OCI-LY3 (cell line): ENCODE data around the gene EPHA10.

Source experiments
- H2AFZ ChIP-seq: fragments of 200-600, 300-600 bp; shearing (Covaris generic); 2 replicates; pipeline ENCODE4 v1.6.0; 2014; ENCODE audit warnings: antibody characterized with exemption, low read depth, low read length
- H3K27ac ChIP-seq: fragments of 200-600, 300-600 bp; sonication (generic); 2 replicates; pipeline ENCODE4 v1.5.1; 2014; ENCODE audit warnings: mild to moderate bottlenecking, low read length, moderate library complexity, mixed read lengths
- H3K27me3 ChIP-seq: fragments of 200-600, 300-600 bp; sonication (generic); 2 replicates; pipeline ENCODE4 v1.6.1; 2014; ENCODE audit warnings: low read depth, low read length, mixed read lengths
- H3K36me3 ChIP-seq: fragments of 200-600, 300-600 bp; sonication (generic); replicated peaks from 2 replicates; pipeline ENCODE3; 2014; ENCODE audit warnings: low read depth, low read length, mixed read lengths
- H3K4me1 ChIP-seq: fragments of 300-600, 200-600 bp; sonication (generic); 2 replicates; pipeline ENCODE4 v1.6.1; 2014; ENCODE audit warnings: low read length, mixed read lengths
- H3K4me2 ChIP-seq: fragments of 200-600, 300-600 bp; sonication (generic); 2 replicates; pipeline ENCODE4 v1.6.1; 2014; ENCODE audit warnings: low read length, mixed read lengths
- H3K4me3 ChIP-seq: fragments of 300-600, 200-600 bp; sonication (generic); 2 replicates; pipeline ENCODE4 v1.5.1; 2014; ENCODE audit warnings: antibody characterized with exemption, mild to moderate bottlenecking, low read length, moderate library complexity
- H3K79me2 ChIP-seq: fragments of 300-600, 200-600 bp; shearing (Covaris generic); 2 replicates; pipeline ENCODE4 v1.6.1; 2014; ENCODE audit warnings: mild to moderate bottlenecking, low read length, mixed read lengths
- H3K9ac ChIP-seq: fragments of 300-600, 200-600 bp; shearing (Covaris generic); 2 replicates; pipeline ENCODE4 v1.6.0; 2014; ENCODE audit warnings: mild to moderate bottlenecking, low read length, moderate library complexity
- H3K9me3 ChIP-seq: fragments of 200-600, 300-600 bp; shearing (Covaris generic); 2 replicates; pipeline ENCODE4 v1.6.1; 2014; ENCODE audit warnings: low read length, mixed read lengths; ENCODE audit not compliant: insufficient read depth
- H4K20me1 ChIP-seq: fragments of 200-600, 300-600 bp; sonication (generic); 2 replicates; pipeline ENCODE4 v1.6.1; 2016; ENCODE audit warnings: low read length, mixed read lengths; ENCODE audit not compliant: insufficient read depth
- EZH2phosphoT487 ChIP-seq: fragments of 200-600 bp; shearing (Covaris generic); IDR thresholded peaks from 2 replicates; pipeline ENCODE4 v1.6.1; 2018; ENCODE audit warnings: antibody characterized with exemption, mixed run types, low read depth
- TF ChIP-seq, protein P1 (sequence below): fragments of 200-600, 300-600 bp; sonication (generic); IDR thresholded peaks from 2 replicates; pipeline ENCODE4 v1.5.1; 2014; ENCODE audit warnings: antibody characterized with exemption, low read length, low read depth

The EPHA10 gene

DNA sequence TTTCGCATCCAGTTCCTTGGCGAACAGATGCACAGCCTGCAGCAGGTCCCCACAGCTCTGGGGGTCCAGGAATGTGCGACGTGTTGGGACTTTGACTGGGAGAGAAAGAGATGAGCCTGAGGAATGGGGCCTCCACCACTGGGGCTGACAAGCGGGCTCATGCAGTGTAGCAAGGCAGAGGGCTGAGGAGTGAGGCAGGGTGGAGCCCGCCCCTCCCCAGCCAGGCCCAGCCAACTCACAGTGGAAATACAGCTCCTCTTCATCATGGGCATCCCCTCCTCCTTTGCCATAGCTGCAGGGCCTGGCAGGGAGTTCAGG, 41.9 kb downstream of the EPHA10 start:
- TF ChIP-seq, protein P1, sequence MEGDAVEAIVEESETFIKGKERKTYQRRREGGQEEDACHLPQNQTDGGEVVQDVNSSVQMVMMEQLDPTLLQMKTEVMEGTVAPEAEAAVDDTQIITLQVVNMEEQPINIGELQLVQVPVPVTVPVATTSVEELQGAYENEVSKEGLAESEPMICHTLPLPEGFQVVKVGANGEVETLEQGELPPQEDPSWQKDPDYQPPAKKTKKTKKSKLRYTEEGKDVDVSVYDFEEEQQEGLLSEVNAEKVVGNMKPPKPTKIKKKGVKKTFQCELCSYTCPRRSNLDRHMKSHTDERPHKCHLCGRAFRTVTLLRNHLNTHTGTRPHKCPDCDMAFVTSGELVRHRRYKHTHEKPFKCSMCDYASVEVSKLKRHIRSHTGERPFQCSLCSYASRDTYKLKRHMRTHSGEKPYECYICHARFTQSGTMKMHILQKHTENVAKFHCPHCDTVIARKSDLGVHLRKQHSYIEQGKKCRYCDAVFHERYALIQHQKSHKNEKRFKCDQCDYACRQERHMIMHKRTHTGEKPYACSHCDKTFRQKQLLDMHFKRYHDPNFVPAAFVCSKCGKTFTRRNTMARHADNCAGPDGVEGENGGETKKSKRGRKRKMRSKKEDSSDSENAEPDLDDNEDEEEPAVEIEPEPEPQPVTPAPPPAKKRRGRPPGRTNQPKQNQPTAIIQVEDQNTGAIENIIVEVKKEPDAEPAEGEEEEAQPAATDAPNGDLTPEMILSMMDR = no peak
- TF ChIP-seq EZH2phosphoT487 = no peak
- Histone ChIP-seq H3K27me3 (no peaks in the 10 kb centered on the region), H3K27ac (no peak overlapping the region), H3K4me1 (peaks cover 3% of the 10 kb centered on the region; the same call in 1 of the 2 replicates), H4K20me1 (no peaks in the 10 kb centered on the region), H3K4me3 (no peak overlapping the region), H3K79me2 (no peaks in the 10 kb centered on the region), H3K9me3 (no peaks in the 10 kb centered on the region), H3K4me2 (no peak overlapping the region), H3K36me3 (no peaks in the 10 kb centered on the region), H3K9ac (no peak overlapping the region), H2AFZ (no peak overlapping the region)

- H4K20me1 ChIP-seq = no peaks in the 10 kb centered on the region
- no peaks in the 10 kb centered on the region for H3K27me3 ChIP-seq
- H3K36me3 ChIP-seq = no peaks in the 10 kb centered on the region
- H3K27ac ChIP-seq = no peak overlapping the region
- no peak overlapping the region for H2AFZ ChIP-seq
- H3K4me1 ChIP-seq = peaks cover 3% of the 10 kb centered on the region; the same call in 1 of the 2 replicates
- no peaks in the 10 kb centered on the region for H3K9me3 ChIP-seq
- no peak overlapping the region for H3K4me2 ChIP-seq
- H3K79me2 ChIP-seq = no peaks in the 10 kb centered on the region
- no peak overlapping the region for H3K4me3 ChIP-seq
- TF ChIP-seq, protein P1 = no peak
- TF ChIP-seq EZH2phosphoT487 = no peak
- no peak overlapping the region for H3K9ac ChIP-seq
These were observed 42.5 kb downstream of the EPHA10 start for GRCh38 chr1:37722181-37723071.

- no peaks in the 10 kb centered on the region for H3K27me3 ChIP-seq
- H3K9me3 ChIP-seq = no peaks in the 10 kb centered on the region
- no peaks in the 10 kb centered on the region for H3K79me2 ChIP-seq
- H3K36me3 ChIP-seq = no peaks in the 10 kb centered on the region
- no peak overlapping the region for H2AFZ ChIP-seq
- H3K4me3 ChIP-seq = no peak overlapping the region
- H4K20me1 ChIP-seq = no peaks in the 10 kb centered on the region
- no peak overlapping the region for H3K9ac ChIP-seq
- no peak for TF ChIP-seq EZH2phosphoT487
- TF ChIP-seq, protein P1 = no peak
- peaks cover 3% of the 10 kb centered on the region; the same call in 1 of the 2 replicates for H3K4me1 ChIP-seq
- H3K4me2 ChIP-seq = no peak overlapping the region
- no peak overlapping the region for H3K27ac ChIP-seq
These were observed 43.4 kb downstream of the EPHA10 start for GRCh38 chr1:37721565-37721964.

DNA sequence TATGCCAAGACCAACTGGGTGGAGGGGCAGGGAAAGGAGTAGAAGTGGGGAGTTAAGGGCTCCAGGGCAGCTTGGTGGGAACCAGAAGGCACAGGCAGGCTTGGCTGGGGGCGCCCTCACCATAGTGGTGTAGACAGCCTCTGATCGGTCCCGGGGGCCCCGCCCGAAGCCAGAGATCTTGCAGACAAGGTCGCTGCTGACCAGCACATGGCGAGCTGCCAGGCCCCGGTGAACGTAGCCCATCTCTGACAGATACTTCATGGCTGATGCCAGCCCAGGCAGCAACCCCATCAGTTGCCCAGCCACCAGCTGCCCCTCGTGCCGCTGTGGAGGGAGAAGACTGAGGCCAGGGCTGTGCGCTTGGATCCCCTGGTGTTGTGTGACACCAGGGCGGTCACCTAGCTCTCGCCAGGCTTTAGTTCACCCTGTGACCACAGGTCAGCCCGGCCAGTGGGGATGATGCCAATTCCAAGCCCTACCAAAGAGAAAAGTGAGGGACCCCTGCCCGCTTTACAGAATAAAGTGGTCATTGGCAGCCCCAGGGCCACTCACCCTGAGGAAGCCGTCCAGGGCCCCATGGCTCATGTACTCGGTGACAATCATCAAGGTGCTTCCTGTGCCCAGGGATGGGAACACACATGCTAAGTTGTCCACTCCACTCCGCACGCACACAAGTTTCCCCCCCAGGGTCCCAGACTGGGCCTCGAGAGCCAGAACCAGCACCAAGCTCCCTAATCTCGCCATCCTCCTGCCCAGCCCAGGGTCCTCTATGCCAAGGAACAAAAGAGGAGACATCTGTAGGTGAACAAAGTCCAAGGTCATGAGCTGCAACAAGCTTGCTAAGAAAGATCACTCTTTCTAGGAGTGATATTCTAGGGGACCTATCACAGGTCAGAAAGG, 44.4 kb downstream of the EPHA10 start:
- Histone ChIP-seq H4K20me1 (no peaks in the 10 kb centered on the region), H3K4me3 (no peak overlapping the region), H3K27me3 (no peaks in the 10 kb centered on the region), H3K4me2 (no peak overlapping the region), H3K4me1 (peaks cover 3% of the 10 kb centered on the region; the same call in 1 of the 2 replicates), H3K27ac (no peak overlapping the region), H3K79me2 (no peaks in the 10 kb centered on the region), H3K36me3 (no peaks in the 10 kb centered on the region), H3K9ac (no peak overlapping the region), H2AFZ (no peak overlapping the region), H3K9me3 (no peaks in the 10 kb centered on the region)
- TF ChIP-seq, protein P1 = no peak
- no peak for TF ChIP-seq EZH2phosphoT487
